Activated CD4-positive, alpha-beta T cell treated with anti-CD3 and anti-CD28 coated beads, Interleukin-2, amount 10 ng/mL, durations not matched to agents 7 days and 5 days (primary cell): ENCODE measurements around the gene VIT. TPM values are rescaled to one million over a fixed set of nuclear protein-coding genes. Genes with fewer than 3 reads are reported as not detected.
A peak's percentile ranks its signal among the peaks of the same experiment; 100 is the strongest.

Experiments
- CTCF ChIA-PET: fragments of 350-600 bp; sonication (Branson Sonifier 250); formaldehyde crosslinking; loops from one replicate; lab custom pipeline; 2021; ENCODE audit warnings: antibody characterized with exemption; lab: Charles Lee
- POLR2A ChIA-PET: fragments of 350-600 bp; sonication (Branson Sonifier 250); formaldehyde crosslinking; loops from one replicate; lab custom pipeline; 2021; ENCODE audit warnings: antibody characterized with exemption; lab: Charles Lee
- DNase-seq: peaks from one replicate; pipeline ENCODE4 v3.0.0-alpha.2; 2020
- H3K27ac Mint-ChIP-seq: one replicate; pipeline ENCODE4 v1.8.0; 2021; ENCODE audit warnings: mild to moderate bottlenecking, moderate library complexity, mixed read lengths
- H3K27me3 Mint-ChIP-seq: one replicate; pipeline ENCODE4 v1.8.0; 2021; ENCODE audit warnings: mixed read lengths
- H3K36me3 Mint-ChIP-seq: one replicate; pipeline ENCODE4 v1.8.0; 2021; ENCODE audit warnings: low read depth, mixed read lengths
- H3K4me1 Mint-ChIP-seq: one replicate; pipeline ENCODE4 v1.8.0; 2021; ENCODE audit warnings: mixed read lengths
- H3K4me3 Mint-ChIP-seq: one replicate; pipeline ENCODE4 v1.8.0; 2021; ENCODE audit warnings: mild to moderate bottlenecking, moderate library complexity, mixed read lengths
- H3K9me3 Mint-ChIP-seq: one replicate; pipeline ENCODE4 v1.8.0; 2021; ENCODE audit warnings: mixed read lengths
- total RNA-seq, 2 experiments: library from RNA; stranded (reverse); gene quantifications; one replicate each; pipeline ENCODE4 v1.2.3, GENCODE V29; 2021

The VIT gene
- total RNA-seq, 2 experiments from 2014 or later: not detected

- Mint-ChIP-seq H3K36me3 (no peaks in the 10 kb centered on the region), H3K4me1 (no peaks in the 10 kb centered on the region), H3K27me3 (peaks cover 3% of the 10 kb centered on the region), H3K27ac (no peak overlapping the region), H3K9me3 (no peaks in the 10 kb centered on the region), H3K4me3 (no peak overlapping the region)
- no peak for DNase-seq
- CTCF ChIA-PET: no interaction called here
- POLR2A ChIA-PET: no interaction called here
Observed at GRCh38 chr2:36762764-36763490, 66.4 kb downstream of the VIT start.

GRCh38 chr2:36769106-36769505 is 72.6 kb downstream of the VIT start:
- Mint-ChIP-seq H3K27ac (no peak overlapping the region), H3K9me3 (no peaks in the 10 kb centered on the region), H3K36me3 (no peaks in the 10 kb centered on the region), H3K27me3 (peaks cover 7% of the 10 kb centered on the region), H3K4me1 (no peaks in the 10 kb centered on the region), H3K4me3 (no peak overlapping the region)
- ChIA-PET POLR2A (no interaction called here), CTCF (no interaction called here)
- no peak for DNase-seq

- ChIA-PET POLR2A (interaction anchor here (0.7 kb wide), 1 partner anchor 94 kb away, joined by 3 read pairs; no protein-coding TSS in a partner anchor), CTCF (interaction anchor here (1.4 kb wide), 1 partner anchor 11 kb away, joined by 4 read pairs; no protein-coding TSS in a partner anchor)
- Mint-ChIP-seq H3K4me3 (no peak overlapping the region), H3K9me3 (no peaks in the 10 kb centered on the region), H3K27ac (no peak overlapping the region), H3K4me1 (no peaks in the 10 kb centered on the region), H3K36me3 (no peaks in the 10 kb centered on the region), H3K27me3 (peaks cover 5% of the 10 kb centered on the region)
- DNase-seq: peak; percentile 42
Observed at GRCh38 chr2:36770542-36771287, 74.2 kb downstream of the VIT start.

DNA sequence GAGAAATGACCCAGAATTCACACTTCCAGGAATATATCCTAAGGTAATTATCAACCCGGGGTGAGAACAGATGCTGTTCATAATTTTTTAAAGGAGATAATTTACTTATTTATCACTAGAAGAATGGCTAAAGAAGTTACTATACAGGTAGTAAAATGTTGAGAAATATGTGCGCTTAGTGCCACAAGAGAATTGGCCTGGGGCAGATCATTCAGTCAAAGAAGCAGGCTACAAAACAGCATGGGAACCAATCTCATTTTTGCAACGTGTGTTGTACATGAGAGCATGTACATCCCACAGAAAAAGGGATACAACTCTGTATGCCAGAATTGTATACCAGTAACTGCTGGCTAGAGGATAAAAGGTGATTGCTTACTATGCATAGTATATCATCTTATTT is 75.2 kb downstream of the VIT start:
- H3K9me3 Mint-ChIP-seq: no peaks in the 10 kb centered on the region
- POLR2A ChIA-PET: interaction anchor here (0.7 kb wide), 1 partner anchor 95 kb away, joined by 3 read pairs; no protein-coding TSS in a partner anchor
- H3K27me3 Mint-ChIP-seq: peaks cover 5% of the 10 kb centered on the region
- CTCF ChIA-PET: no interaction called here
- no peaks in the 10 kb centered on the region for H3K36me3 Mint-ChIP-seq
- H3K27ac Mint-ChIP-seq: no peak overlapping the region
- no peaks in the 10 kb centered on the region for H3K4me1 Mint-ChIP-seq
- no peak overlapping the region for H3K4me3 Mint-ChIP-seq
- DNase-seq: no peak

DNA sequence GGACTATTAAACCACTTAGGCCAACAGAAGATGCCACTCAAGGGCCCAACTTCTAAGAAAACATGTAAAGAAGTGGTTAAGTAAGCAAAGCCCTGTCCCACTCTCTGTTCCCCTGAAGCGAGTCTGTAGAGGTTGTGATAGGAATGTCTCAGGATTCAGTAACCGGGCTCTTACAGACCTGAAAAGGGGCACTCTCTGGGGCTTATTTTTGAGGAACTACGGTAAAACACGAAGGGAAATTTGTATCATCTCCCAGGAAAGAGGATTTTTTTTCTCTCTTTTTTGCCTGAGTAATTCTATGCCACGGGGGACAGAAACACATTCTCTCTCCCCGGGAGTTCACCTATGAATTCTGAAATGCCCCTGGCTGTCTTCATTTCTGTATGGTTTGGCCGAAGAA is 77.4 kb downstream of the VIT start:
- Mint-ChIP-seq H3K4me3 (no peak overlapping the region), H3K27me3 (peaks cover 5% of the 10 kb centered on the region), H3K9me3 (no peaks in the 10 kb centered on the region), H3K27ac (no peak overlapping the region), H3K4me1 (no peaks in the 10 kb centered on the region), H3K36me3 (no peaks in the 10 kb centered on the region)
- POLR2A ChIA-PET: no interaction called here
- DNase-seq: no peak
- CTCF ChIA-PET: interaction anchor here (1.1 kb wide), 1 partner anchor 8 kb away, joined by 3 read pairs; no protein-coding TSS in a partner anchor

DNA sequence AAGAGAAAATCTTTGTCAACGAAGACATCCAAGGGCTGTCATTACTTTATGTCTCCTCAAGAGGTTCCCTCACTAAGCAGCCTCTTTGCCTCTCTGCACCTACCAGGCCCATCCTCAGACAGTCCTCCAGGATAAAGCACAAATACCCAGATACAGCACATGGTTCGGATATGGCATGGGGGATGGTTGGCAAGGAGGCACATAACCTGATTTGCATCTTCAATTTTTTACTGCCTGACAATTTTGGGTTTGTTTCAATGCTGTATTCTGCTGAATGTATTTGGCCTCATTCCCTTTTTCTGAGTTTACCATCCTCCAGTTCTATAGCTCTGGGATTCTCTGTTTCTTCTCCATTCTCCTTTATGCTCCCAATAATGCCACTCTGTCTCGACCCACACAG is 78.8 kb downstream of the VIT start:
- no peak for DNase-seq
- Mint-ChIP-seq H3K4me1 (no peaks in the 10 kb centered on the region), H3K9me3 (no peaks in the 10 kb centered on the region), H3K36me3 (no peaks in the 10 kb centered on the region), H3K4me3 (no peak overlapping the region), H3K27ac (no peak overlapping the region), H3K27me3 (peaks cover 2% of the 10 kb centered on the region)
- ChIA-PET CTCF (interaction anchor here (1.0 kb wide), 1 partner anchor 11 kb away, joined by 3 read pairs; no protein-coding TSS in a partner anchor), POLR2A (no interaction called here)

DNA sequence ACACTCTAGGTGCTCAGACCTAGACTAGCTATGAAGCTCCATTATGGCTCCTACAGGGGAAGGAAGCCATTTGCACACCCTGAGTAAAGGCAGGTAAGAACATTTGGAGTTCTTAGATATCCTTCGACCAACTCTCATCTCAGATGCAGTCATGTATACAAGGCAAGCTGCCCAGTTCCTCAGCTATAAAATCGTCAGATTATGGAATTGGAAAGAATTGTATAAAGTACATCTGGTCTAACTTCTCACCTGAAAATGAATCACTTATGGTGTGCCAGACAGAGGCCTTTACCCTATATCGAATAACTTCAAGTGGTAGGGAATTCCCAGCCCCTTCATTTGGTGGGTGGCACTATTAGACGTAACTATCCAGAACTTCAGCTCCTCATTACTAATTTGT is 79.3 kb downstream of the VIT start:
- H3K9me3 Mint-ChIP-seq: no peaks in the 10 kb centered on the region
- H3K4me1 Mint-ChIP-seq: no peaks in the 10 kb centered on the region
- H3K27me3 Mint-ChIP-seq: peaks cover 2% of the 10 kb centered on the region
- no peaks in the 10 kb centered on the region for H3K36me3 Mint-ChIP-seq
- no peak for DNase-seq
- H3K27ac Mint-ChIP-seq: no peak overlapping the region
- H3K4me3 Mint-ChIP-seq: no peak overlapping the region
- ChIA-PET CTCF (interaction anchor here (0.7 to 1.0 kb wide), 2 partner anchors 12 to 1134 kb away, joined by 3 read pairs; no protein-coding TSS in a partner anchor), POLR2A (no interaction called here)

GRCh38 chr2:36777272-36777671 is 80.8 kb downstream of the VIT start:
- H3K9me3 Mint-ChIP-seq: no peaks in the 10 kb centered on the region
- DNase-seq: no peak
- H3K27me3 Mint-ChIP-seq: peaks cover 8% of the 10 kb centered on the region
- H3K27ac Mint-ChIP-seq: no peak overlapping the region
- no peak overlapping the region for H3K4me3 Mint-ChIP-seq
- H3K4me1 Mint-ChIP-seq: no peaks in the 10 kb centered on the region
- no peaks in the 10 kb centered on the region for H3K36me3 Mint-ChIP-seq
- CTCF ChIA-PET: interaction anchor here (1.0 kb wide), 1 partner anchor 21 kb away, joined by 4 read pairs; no protein-coding TSS in a partner anchor
- POLR2A ChIA-PET: no interaction called here

DNA sequence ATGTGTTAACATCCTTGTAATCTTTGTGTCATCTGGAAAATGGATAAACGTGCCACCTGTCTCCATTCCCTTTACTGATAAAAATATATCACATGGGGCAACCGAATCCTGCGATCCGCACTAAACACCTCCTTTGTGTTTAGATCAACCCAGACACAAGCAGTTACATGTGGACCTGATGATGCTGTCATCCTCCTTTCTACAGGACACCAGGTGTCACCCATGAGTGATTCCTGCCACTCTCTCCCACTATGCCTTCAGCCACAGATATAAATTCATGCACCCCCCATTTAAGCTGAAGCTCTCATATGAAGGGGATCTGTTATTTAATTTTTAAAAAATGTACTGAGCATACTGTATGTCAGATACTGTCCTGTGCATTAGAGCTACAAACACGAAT is 81.3 kb downstream of the VIT start:
- Mint-ChIP-seq H3K4me3 (no peak overlapping the region), H3K27ac (no peak overlapping the region), H3K27me3 (peaks cover 10% of the 10 kb centered on the region), H3K36me3 (no peaks in the 10 kb centered on the region), H3K4me1 (no peaks in the 10 kb centered on the region), H3K9me3 (no peaks in the 10 kb centered on the region)
- DNase-seq: no peak
- CTCF ChIA-PET: interaction anchor here (0.6 kb wide), 1 partner anchor 287 kb away, joined by 3 read pairs; no protein-coding TSS in a partner anchor
- POLR2A ChIA-PET: no interaction called here

DNA sequence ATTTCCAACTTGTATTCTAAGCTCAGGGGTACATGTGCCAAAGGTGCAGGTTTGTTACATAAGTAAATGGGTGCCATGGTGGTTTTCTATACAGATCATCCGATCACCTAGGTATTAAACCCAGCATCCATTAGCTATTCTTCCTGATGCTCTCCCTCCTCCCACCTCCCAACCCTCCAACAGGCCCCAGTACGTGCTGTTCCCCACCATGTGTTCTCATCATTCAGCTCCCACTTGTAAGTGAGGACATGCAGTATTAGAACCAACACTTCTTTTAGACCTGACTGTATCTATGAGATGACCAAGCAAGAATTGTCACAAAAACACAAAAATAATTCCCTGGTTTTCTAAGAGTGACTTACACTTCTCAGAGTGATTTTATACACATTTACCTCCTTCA is 83.0 kb downstream of the VIT start:
- Mint-ChIP-seq H3K27ac (no peak overlapping the region), H3K4me3 (no peak overlapping the region), H3K9me3 (no peaks in the 10 kb centered on the region), H3K36me3 (no peaks in the 10 kb centered on the region), H3K27me3 (peaks cover 23% of the 10 kb centered on the region), H3K4me1 (no peaks in the 10 kb centered on the region)
- DNase-seq: no peak
- ChIA-PET POLR2A (no interaction called here), CTCF (no interaction called here)

DNA sequence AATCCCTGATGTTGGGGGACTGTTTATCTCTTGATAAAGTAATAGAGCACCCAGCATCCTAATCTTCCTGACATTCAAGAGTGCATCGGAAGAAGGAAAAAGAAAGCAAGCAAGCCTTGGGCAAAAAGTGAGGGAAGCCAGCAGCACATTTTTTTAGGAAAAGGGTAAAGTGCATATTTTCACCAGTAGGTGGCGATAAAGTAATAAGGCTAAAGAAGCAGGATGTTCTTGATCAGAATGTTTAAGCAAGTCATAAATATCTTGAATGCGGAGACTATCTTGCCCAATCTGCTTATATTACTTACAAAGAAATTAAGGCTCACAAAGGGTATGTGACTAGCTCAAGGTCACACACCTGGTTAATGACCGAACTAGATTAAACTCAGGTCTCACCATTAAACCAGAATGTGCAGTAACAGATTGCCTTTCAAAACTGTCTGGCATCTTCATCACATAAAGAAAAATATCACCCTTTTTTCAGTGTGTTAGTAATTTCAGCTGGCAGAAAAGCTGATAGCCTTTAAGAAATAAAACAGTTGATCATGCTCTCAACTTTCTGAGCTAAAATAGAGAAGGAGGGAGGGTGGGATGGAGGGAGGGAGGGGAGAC is 83.8 kb downstream of the VIT start:
- Mint-ChIP-seq H3K27ac (no peak overlapping the region), H3K4me3 (no peak overlapping the region), H3K36me3 (no peaks in the 10 kb centered on the region), H3K9me3 (no peaks in the 10 kb centered on the region), H3K27me3 (peaks cover 25% of the 10 kb centered on the region), H3K4me1 (no peaks in the 10 kb centered on the region)
- POLR2A ChIA-PET: no interaction called here
- CTCF ChIA-PET: interaction anchor here (0.5 to 1.7 kb wide), 3 partner anchors 27 to 471 kb away, joined by 3 to 4 read pairs (median 3); no protein-coding TSS in a partner anchor
- peak; percentile 18 for DNase-seq

- no peak for DNase-seq
- H3K4me1 Mint-ChIP-seq: no peaks in the 10 kb centered on the region
- CTCF ChIA-PET: interaction anchor here (1.2 to 1.7 kb wide), 2 partner anchors 12 to 25 kb away, joined by 4 read pairs; no protein-coding TSS in a partner anchor
- H3K27ac Mint-ChIP-seq: no peak overlapping the region
- H3K36me3 Mint-ChIP-seq: no peaks in the 10 kb centered on the region
- H3K4me3 Mint-ChIP-seq: no peak overlapping the region
- peaks cover 23% of the 10 kb centered on the region for H3K27me3 Mint-ChIP-seq
- POLR2A ChIA-PET: no interaction called here
- no peaks in the 10 kb centered on the region for H3K9me3 Mint-ChIP-seq
Observed at GRCh38 chr2:36781907-36782720, 85.6 kb downstream of the VIT start.
